Kidney (tissue), 14 donors: ENCODE results near the gene PCSK2. TPM values are rescaled to one million over a fixed set of nuclear protein-coding genes. Genes with fewer than 3 reads are reported as not detected.

Experiments
- DNase-seq, 5 donors: peaks; one replicate each; pipeline ENCODE4 v3.0.0-alpha.2; 2013 to 2020
- FAIRE-seq: peaks from 2 replicates; lab custom pipeline; 2012; peaks lifted over from hg19 to GRCh38; lab: Jason Lieb, UNC
- H3K27ac ChIP-seq, 2 donors: one replicate each; pipeline ENCODE4 v1.7.0; 2013; ENCODE audit warnings: low read depth in 2 of 2, low read length in 2 of 2, inconsistent platforms in 1 of 2
- H3K27me3 ChIP-seq: one replicate; pipeline ENCODE4 v1.7.1; 2013; ENCODE audit warnings: low read length, inconsistent platforms; ENCODE audit not compliant: control insufficient read depth, insufficient read depth
- H3K36me3 ChIP-seq, 3 donors: one replicate each; pipeline versions ENCODE4 v1.7.0 to v1.7.1; 2013; ENCODE audit warnings: low read length in 3 of 3, control low read depth in 1 of 3, inconsistent platforms in 1 of 3; ENCODE audit not compliant: insufficient read depth in 3 of 3, control insufficient read depth in 2 of 3
- H3K4me1 ChIP-seq, 3 donors: one replicate each; pipeline versions ENCODE4 v1.7.0 to v1.7.1; 2013; ENCODE audit warnings: low read length in 3 of 3, inconsistent platforms in 1 of 3, low read depth in 1 of 3; ENCODE audit not compliant: control insufficient read depth in 2 of 3, insufficient read depth in 2 of 3
- H3K4me3 ChIP-seq, 3 donors: one replicate each; pipeline versions ENCODE4 v1.7.0 to v1.8.1; 2013; ENCODE audit warnings: low read length in 3 of 3, control low read depth in 1 of 3, inconsistent platforms in 1 of 3
- H3K9ac ChIP-seq, 3 donors: one replicate each; pipeline versions ENCODE4 v1.7.0 to v1.7.1; 2013; ENCODE audit warnings: low read length in 3 of 3, control low read depth in 1 of 3, inconsistent platforms in 1 of 3
- H3K9me3 ChIP-seq, 3 donors: one replicate each; pipeline versions ENCODE4 v1.7.0 to v1.7.1; 2013; ENCODE audit warnings: low read length in 3 of 3, control low read depth in 1 of 3, inconsistent platforms in 1 of 3; ENCODE audit not compliant: control insufficient read depth in 2 of 3, insufficient read depth in 1 of 3
- CTCF ChIP-seq: IDR thresholded peaks from 3 replicates; pipeline ENCODE4 v1.5.1; 2012; ENCODE audit warnings: mild to moderate bottlenecking, moderate library complexity, borderline replicate concordance; ENCODE audit not compliant: insufficient read depth; ENCODE audit errors: extremely low read depth
- intact Hi-C: fragments of 100-400 bp; cut with DNase I; formaldehyde crosslinking; loops from one replicate; pipeline ENCODE4 v1.11.1; 2022
- polyA plus RNA-seq: library from polyadenylated mRNA; stranded (reverse); fragments of 350-450 nt; fragmentation: Illumina TruSeq; extraction: RNeasy Lipid Tissue Mini Kit (QIAGEN cat#74804); gene quantifications from one replicate; pipeline ENCODE4 v1.2.3, GENCODE V29; 2014; ENCODE audit warnings: low read depth, low replicate concordance; ENCODE audit not compliant: insufficient read depth
- total RNA-seq: library from RNA; stranded (reverse); fragmentation: NEBNext Ultra II Directional; extraction: Animal tissue kit (Norgen Biotek cat#: 25700); gene quantifications from one replicate; pipeline ENCODE4 v1.2.1, GENCODE V29; 2021
- donor health status: control.
- donor health status: control.
- donor health status: control.
- donor health status: control.
- donor health status: control.
- donor health status: DM: yes; HTN: yes; CAD: no.
- donor health status: Normal renal cell carcinoma (clear cell type).

The PCSK2 gene
- total and polyA plus RNA-seq, 2 donors from 2014 or later, result 0.22 to 0.54 TPM

GRCh38 chr20:17468073-17468840 lies 241.4 kb downstream of the PCSK2 start:
- no peak for TF ChIP-seq CTCF
- no peak overlapping the region for H3K9ac ChIP-seq
- intact Hi-C loops, result no loop called here
- H3K4me1 ChIP-seq, result no peaks in the 10 kb centered on the region
- FAIRE-seq (no peak), DNase-seq (no peak)
- no peaks in the 10 kb centered on the region for H3K27me3 ChIP-seq
- H3K27ac ChIP-seq, result no peak overlapping the region
- H3K4me3 ChIP-seq, result no peak overlapping the region
- no peaks in the 10 kb centered on the region for H3K36me3 ChIP-seq
- H3K9me3 ChIP-seq, result no peaks in the 10 kb centered on the region

GRCh38 chr20:17469246-17470030 lies 242.6 kb downstream of the PCSK2 start:
- DNase-seq (no peak), FAIRE-seq (no peak)
- intact Hi-C loops, result no loop called here
- no peaks in the 10 kb centered on the region for H3K9me3 ChIP-seq
- TF ChIP-seq CTCF, result no peak
- no peak overlapping the region for H3K9ac ChIP-seq
- H3K27me3 ChIP-seq, result no peaks in the 10 kb centered on the region
- H3K4me3 ChIP-seq, result no peak overlapping the region
- H3K36me3 ChIP-seq, result no peaks in the 10 kb centered on the region
- no peak overlapping the region for H3K27ac ChIP-seq
- no peaks in the 10 kb centered on the region for H3K4me1 ChIP-seq

- H3K4me1 ChIP-seq, result no peaks in the 10 kb centered on the region
- FAIRE-seq (no peak), DNase-seq (no peak)
- no peak for TF ChIP-seq CTCF
- intact Hi-C loops, result no loop called here
- no peak overlapping the region for H3K9ac ChIP-seq
- no peak overlapping the region for H3K27ac ChIP-seq
- no peaks in the 10 kb centered on the region for H3K36me3 ChIP-seq
- H3K9me3 ChIP-seq, result no peaks in the 10 kb centered on the region
- no peaks in the 10 kb centered on the region for H3K27me3 ChIP-seq
- no peak overlapping the region for H3K4me3 ChIP-seq
Measured at GRCh38 chr20:17470521-17470920, 243.7 kb downstream of the PCSK2 start.
